NCI-H226 (cell line): ENCODE data around the gene SNORC.

Source experiments
- DNase-seq: peaks from one replicate; pipeline ENCODE4 v3.0.0-alpha.2; 2015

SNORC gene

GRCh38 chr2:232884001-232884421 lies 13.9 kb downstream of the SNORC start:
- no peak for DNase-seq

- no peak for DNase-seq
Measured at GRCh38 chr2:232884549-232885263, 14.6 kb downstream of the SNORC start.

GRCh38 chr2:232885264-232885961 lies 15.3 kb downstream of the SNORC start:
- no peak for DNase-seq

GRCh38 chr2:232886176-232886575 lies 16.1 kb downstream of the SNORC start:
- DNase-seq = no peak

GRCh38 chr2:232886632-232887031 lies 16.6 kb downstream of the SNORC start:
- DNase-seq = no peak

GRCh38 chr2:232887171-232887850 lies 17.2 kb downstream of the SNORC start:
- DNase-seq = no peak

- no peak for DNase-seq
Measured at GRCh38 chr2:232888099-232888836, 18.2 kb downstream of the SNORC start.

GRCh38 chr2:232888839-232889529 lies 18.9 kb downstream of the SNORC start:
- DNase-seq = no peak

- DNase-seq = no peak
Measured at GRCh38 chr2:232889876-232890401, 19.9 kb downstream of the SNORC start.

- no peak for DNase-seq
Measured at GRCh38 chr2:232890536-232890895, 20.5 kb downstream of the SNORC start.

- DNase-seq = no peak
Measured at GRCh38 chr2:232890896-232891601, 21.0 kb downstream of the SNORC start.

- DNase-seq = peak; percentile 9
Measured at GRCh38 chr2:232891621-232892071, 21.6 kb downstream of the SNORC start.

- no peak for DNase-seq
Measured at GRCh38 chr2:232892221-232892620, 22.2 kb downstream of the SNORC start.

GRCh38 chr2:232892843-232893242 lies 22.8 kb downstream of the SNORC start:
- DNase-seq = no peak

- no peak for DNase-seq
Measured at GRCh38 chr2:232893834-232894233, 23.8 kb downstream of the SNORC start.

GRCh38 chr2:232894251-232894650 lies 24.2 kb downstream of the SNORC start:
- DNase-seq = no peak

GRCh38 chr2:232894746-232895145 lies 24.7 kb downstream of the SNORC start:
- DNase-seq = no peak

- DNase-seq = no peak
Measured at GRCh38 chr2:232896111-232896510, 26.0 kb downstream of the SNORC start.

GRCh38 chr2:232896720-232897597 lies 26.9 kb downstream of the SNORC start:
- no peak for DNase-seq

- DNase-seq = no peak
Measured at GRCh38 chr2:232897598-232898408, 27.7 kb downstream of the SNORC start.
